ENCODE data around the gene RAPSN.

GRCh38 chr11:47498149-47498548 is 49.2 kb upstream of the RAPSN start:
- TF ChIP-seq CTCF (optimal IDR thresholded peaks at IDR 0.05 in 1 of 3, IDR thresholded peaks at IDR 0.05 in 1 of 3, conservative IDR thresholded peaks at IDR 0.05 in 1 of 3; ENCODE audit: extremely low read depth in 1 of 3, insufficient read depth in 2 of 3, low read length in 3 of 3): no peak
- TF ChIP-seq EZH2 (IDR thresholded peaks at IDR 0.05; ENCODE audit: low read length): no peak

All from keratinocyte (primary cell).